PC-9 (cell line): Measurements from ENCODE around the gene ITPKA. TPM values are rescaled to one million over a fixed set of nuclear protein-coding genes. Genes with fewer than 3 reads are reported as not detected.

Experiments
- BruUV-seq: library from RNA; stranded (reverse); fragments of 400-500 nt; replicated peaks from 2 replicates; lab custom pipeline; 2021; lab: Mats Ljungman, UMichigan
- CTCF ChIA-PET: fragments of 300-600 bp; sonication (Branson Sonifier 250); formaldehyde crosslinking; loops from one replicate; lab custom pipeline; 2022; ENCODE audit warnings: antibody characterized with exemption; lab: Charles Lee
- POLR2A ChIA-PET: fragments of 300-600 bp; sonication (Branson Sonifier 250); formaldehyde crosslinking; loops from one replicate; lab custom pipeline; 2022; ENCODE audit warnings: antibody characterized with exemption; ENCODE audit not compliant: unreplicated experiment; lab: Charles Lee
- DNase-seq, 2 experiments: peaks; one replicate each; pipeline versions ENCODE4 v3.0.0 to v3.0.0-alpha.2; 2015 to 2022; ENCODE audit warnings: mixed read lengths in 1 of 2
- H2AFZ ChIP-seq: fragments of 200-600 bp; sonication (generic); 2 replicates; pipeline ENCODE4 v1.8.1; 2017; ENCODE audit warnings: antibody characterized with exemption
- H3F3A ChIP-seq: fragments of 200-600 bp; sonication (generic); 2 replicates; pipeline ENCODE4 v1.8.1; 2017; ENCODE audit warnings: antibody characterized with exemption, mild to moderate bottlenecking, low read depth; ENCODE audit not compliant: insufficient read depth
- H3K27ac ChIP-seq: fragments of 200-600 bp; sonication (generic); 2 replicates; pipeline ENCODE4 v1.6.1; 2016; ENCODE audit warnings: mixed run types
- H3K27me3 ChIP-seq: fragments of 200-600 bp; sonication (generic); 2 replicates; pipeline ENCODE4 v1.6.1; 2016; ENCODE audit warnings: low read depth, mixed run types; ENCODE audit not compliant: insufficient read depth
- H3K36me3 ChIP-seq: fragments of 200-600 bp; sonication (generic); 2 replicates; pipeline ENCODE4 v1.6.1; 2016; ENCODE audit warnings: low read depth, mixed run types
- H3K4me1 ChIP-seq: fragments of 200-600 bp; sonication (generic); replicated peaks from 2 replicates; pipeline ENCODE4 v1.6.1; 2016; ENCODE audit warnings: mixed run types; ENCODE audit not compliant: insufficient read depth
- H3K4me2 ChIP-seq: fragments of 200-600 bp; sonication (generic); 2 replicates; pipeline ENCODE4 v1.6.1; 2017; ENCODE audit warnings: mixed run types
- H3K4me3 ChIP-seq: fragments of 200-600 bp; sonication (generic); 2 replicates; pipeline ENCODE4 v1.6.1; 2016; ENCODE audit warnings: mixed run types
- H3K79me2 ChIP-seq: fragments of 200-600 bp; sonication (generic); 2 replicates; pipeline ENCODE4 v1.6.1; 2017; ENCODE audit warnings: low read depth, mixed run types
- H3K9me2 ChIP-seq: fragments of 200-600 bp; sonication (generic); 2 replicates; pipeline ENCODE4 v1.8.1; 2017; ENCODE audit warnings: mild to moderate bottlenecking; ENCODE audit not compliant: insufficient read depth
- H3K9me3 ChIP-seq: fragments of 200-600 bp; sonication (generic); 2 replicates; pipeline ENCODE4 v1.8.1; 2016; ENCODE audit warnings: low read depth; ENCODE audit not compliant: insufficient read depth
- H4K20me1 ChIP-seq: fragments of 200-600 bp; sonication (generic); 2 replicates; pipeline ENCODE4 v1.8.1; 2017; ENCODE audit not compliant: insufficient read depth
- EZH2 ChIP-seq: fragments of 200-600 bp; sonication (generic); IDR thresholded peaks from 2 replicates; pipeline ENCODE4 v1.8.0; 2017; ENCODE audit warnings: antibody characterized with exemption, low read depth
- intact Hi-C: fragments of 100-400 bp; cut with micrococcal nuclease; formaldehyde crosslinking; loops from one replicate; pipeline ENCODE4 v1.10.0; 2022; ENCODE audit not compliant: unreplicated experiment
- total RNA-seq: library from RNA; stranded (reverse); gene quantifications from 2 replicates; pipeline ENCODE4 v1.2.3, GENCODE V29; 2021
- TF ChIP-seq, protein P1 (sequence below): fragments of 200-600 bp; sonication (generic); conservative IDR thresholded peaks from 2 replicates; pipeline ENCODE4 v1.6.1; 2017; ENCODE audit warnings: mixed run types, antibody characterized with exemption, mild to moderate bottlenecking, moderate library complexity

ITPKA gene
- total RNA-seq, 1 experiment from 2014 or later, result 5.3 TPM

DNA sequence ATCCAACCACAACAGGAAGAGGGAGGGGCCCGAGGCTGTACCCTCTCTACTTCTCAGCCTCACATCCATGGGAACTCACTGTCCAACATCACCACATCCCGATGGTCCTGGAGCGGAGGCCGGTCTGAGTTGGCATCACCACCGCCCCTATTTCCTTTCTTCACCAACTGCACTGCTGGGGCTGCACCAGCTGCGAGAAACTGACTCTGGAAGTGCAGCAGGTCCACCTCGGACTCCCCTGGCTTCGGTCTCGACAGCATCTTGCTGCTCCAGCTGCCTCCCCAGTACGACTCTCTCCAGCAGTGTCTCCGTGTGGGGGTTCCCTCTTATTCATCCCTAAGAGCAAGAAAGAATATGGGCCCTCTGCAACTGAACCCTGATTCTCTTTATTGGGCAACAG lies 43.2 kb downstream of the ITPKA start:
- Histone ChIP-seq H2AFZ (no peak overlapping the region), H3K4me1 (no peaks in the 10 kb centered on the region), H3K9me3 (no peaks in the 10 kb centered on the region), H3K79me2 (no peaks in the 10 kb centered on the region), H3K27ac (no peak overlapping the region), H3K9me2 (no peaks in the 10 kb centered on the region), H3F3A (no peaks in the 10 kb centered on the region), H3K36me3 (no peaks in the 10 kb centered on the region; the same call in 1 of the 2 replicates), H3K4me2 (no peak overlapping the region), H4K20me1 (no peaks in the 10 kb centered on the region), H3K27me3 (no peaks in the 10 kb centered on the region), H3K4me3 (no peak overlapping the region)
- CTCF ChIA-PET, result no interaction called here
- POLR2A ChIA-PET, result no interaction called here
- intact Hi-C loops, result no loop called here
- no TSS peak for BruUV-seq
- TF ChIP-seq EZH2, result no peak
- TF ChIP-seq, protein P1, sequence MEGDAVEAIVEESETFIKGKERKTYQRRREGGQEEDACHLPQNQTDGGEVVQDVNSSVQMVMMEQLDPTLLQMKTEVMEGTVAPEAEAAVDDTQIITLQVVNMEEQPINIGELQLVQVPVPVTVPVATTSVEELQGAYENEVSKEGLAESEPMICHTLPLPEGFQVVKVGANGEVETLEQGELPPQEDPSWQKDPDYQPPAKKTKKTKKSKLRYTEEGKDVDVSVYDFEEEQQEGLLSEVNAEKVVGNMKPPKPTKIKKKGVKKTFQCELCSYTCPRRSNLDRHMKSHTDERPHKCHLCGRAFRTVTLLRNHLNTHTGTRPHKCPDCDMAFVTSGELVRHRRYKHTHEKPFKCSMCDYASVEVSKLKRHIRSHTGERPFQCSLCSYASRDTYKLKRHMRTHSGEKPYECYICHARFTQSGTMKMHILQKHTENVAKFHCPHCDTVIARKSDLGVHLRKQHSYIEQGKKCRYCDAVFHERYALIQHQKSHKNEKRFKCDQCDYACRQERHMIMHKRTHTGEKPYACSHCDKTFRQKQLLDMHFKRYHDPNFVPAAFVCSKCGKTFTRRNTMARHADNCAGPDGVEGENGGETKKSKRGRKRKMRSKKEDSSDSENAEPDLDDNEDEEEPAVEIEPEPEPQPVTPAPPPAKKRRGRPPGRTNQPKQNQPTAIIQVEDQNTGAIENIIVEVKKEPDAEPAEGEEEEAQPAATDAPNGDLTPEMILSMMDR, result no peak
- DNase-seq, result no peak

DNA sequence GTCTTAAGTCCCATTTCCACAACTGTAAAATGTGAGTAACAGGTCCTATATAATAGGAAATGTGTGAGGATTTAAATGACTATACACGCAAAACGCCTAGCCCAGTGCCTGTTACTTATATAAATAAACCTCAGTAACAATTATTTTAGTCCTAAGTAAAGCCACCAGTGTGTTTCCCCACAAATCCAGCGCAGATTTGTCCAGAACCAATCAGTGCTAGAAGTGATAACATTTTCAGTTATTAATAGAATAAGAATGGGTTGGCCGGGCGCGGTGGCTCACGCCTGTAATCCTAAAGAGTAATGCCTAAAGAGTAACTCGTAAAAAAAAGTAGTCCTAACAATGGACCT lies 49.8 kb downstream of the ITPKA start:
- BruUV-seq, result no TSS peak
- peak overlapping the region; percentile 98 for H2AFZ ChIP-seq

DNA sequence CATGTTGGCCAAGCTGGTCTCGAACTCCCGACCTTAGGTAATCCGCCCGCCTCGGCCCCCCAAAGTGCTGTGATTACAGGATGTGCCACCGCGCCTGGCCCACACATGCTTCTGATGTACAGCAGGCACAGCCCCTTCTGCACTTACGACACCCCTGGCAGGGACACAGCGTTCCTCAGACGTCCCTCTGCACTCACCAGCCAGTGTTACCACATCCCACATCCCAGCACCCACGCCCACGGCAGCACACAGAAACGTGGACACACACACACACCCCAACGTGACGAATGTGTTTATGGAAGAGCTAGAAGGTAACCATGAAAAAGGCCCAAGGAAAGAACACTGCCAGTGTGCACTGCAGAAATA lies 51.0 kb downstream of the ITPKA start:
- H3K79me2 ChIP-seq, result peaks cover 16% of the 10 kb centered on the region
- intact Hi-C loops, result no loop called here
- no peaks in the 10 kb centered on the region for H3K27me3 ChIP-seq
- peak overlapping the region; percentile 98; the same call in 1 of the 2 replicates for H2AFZ ChIP-seq
- DNase-seq, result no peak
- H4K20me1 ChIP-seq, result no peaks in the 10 kb centered on the region
- CTCF ChIA-PET, result interaction anchor here (0.6 kb wide), 1 partner anchor 93 kb away, joined by 3 read pairs; no protein-coding TSS in a partner anchor
- peak overlapping the region; percentile 77 for H3K27ac ChIP-seq
- H3K4me3 ChIP-seq, result peak overlapping the region; percentile 92
- H3K36me3 ChIP-seq, result no peaks in the 10 kb centered on the region
- peaks cover 18% of the 10 kb centered on the region for H3F3A ChIP-seq
- peaks cover 20% of the 10 kb centered on the region for H3K4me1 ChIP-seq
- TSS peak; percentile 95 for BruUV-seq
- H3K9me2 ChIP-seq, result no peaks in the 10 kb centered on the region
- peak overlapping the region; percentile 83 for H3K4me2 ChIP-seq
- POLR2A ChIA-PET, result no interaction called here
- TF ChIP-seq, protein P1, result no peak
- no peak for TF ChIP-seq EZH2
- H3K9me3 ChIP-seq, result no peaks in the 10 kb centered on the region

More for the DNA sequence above, 49.8 kb downstream of the ITPKA start:
- H3K4me2 ChIP-seq, result peak overlapping the region; percentile 83
- H4K20me1 ChIP-seq, result no peaks in the 10 kb centered on the region
- intact Hi-C loops, result no loop called here
- ChIA-PET POLR2A (interaction anchor here (0.5 to 0.6 kb wide), 3 partner anchors 9 to 1031 kb away, joined by 3 to 4 read pairs (median 4); partner anchors contain the start of genes NUSAP1 and OIP5), CTCF (no interaction called here)
- peak overlapping the region; percentile 92 for H3K4me3 ChIP-seq
- H3K4me1 ChIP-seq, result peaks cover 20% of the 10 kb centered on the region
- H3K9me2 ChIP-seq, result no peaks in the 10 kb centered on the region
- TF ChIP-seq, protein P1, result no peak
- no peak for TF ChIP-seq EZH2
- no peak for DNase-seq
- peaks cover 18% of the 10 kb centered on the region for H3F3A ChIP-seq
- no peaks in the 10 kb centered on the region for H3K36me3 ChIP-seq
- H3K27me3 ChIP-seq, result no peaks in the 10 kb centered on the region
- H3K27ac ChIP-seq, result peak overlapping the region; percentile 77
- H3K79me2 ChIP-seq, result peaks cover 16% of the 10 kb centered on the region
- no peaks in the 10 kb centered on the region for H3K9me3 ChIP-seq
